Dermis lymphatic vessel endothelial cell (primary cell): ENCODE results near the gene ISG20L2. TPM values are rescaled to one million over a fixed set of nuclear protein-coding genes. Genes with fewer than 3 reads are reported as not detected.

Experiments used
- total RNA-seq: library from RNA; depleted of rRNA; stranded (reverse); fragments of >200 nt; gene quantifications from 2 replicates; pipeline ENCODE4 v1.2.1, GENCODE V29; 2014

The ISG20L2 gene
- total RNA-seq: 5.6 and 7.9 TPM in 2 replicates

GRCh38 chr1:156728599-156729462 lies at the start of gene ISG20L2:
TSS of gene ISG20L2 (minus strand) at chr1:156728766. CDS start at chr1:156727652, 1,114 bp downstream.

GRCh38 chr1:156767101-156767878 lies 38.7 kb upstream of the ISG20L2 start, which contains the start of gene PRCC:
TSS of gene PRCC (plus strand) at chr1:156767535. CDS start at chr1:156767772, 237 bp downstream.

GRCh38 chr1:156751451-156751756 lies 22.8 kb upstream of the ISG20L2 start, which contains the start of gene HDGF:
TSS of gene HDGF (minus strand) at chr1:156751675. CDS start at chr1:156751429, 246 bp downstream.

GRCh38 chr1:156740741-156741480 lies 12.3 kb upstream of the ISG20L2 start, which contains the start of gene MRPL24:
TSS of gene MRPL24 (minus strand) at chr1:156741088. CDS start at chr1:156738704, 2,384 bp downstream.

GRCh38 chr1:156727926-156728598 lies 504 bp downstream of the ISG20L2 start, which contains the start of gene METTL25B:
TSS of gene METTL25B (plus strand) at chr1:156728469. CDS start at chr1:156729105, 636 bp downstream.

GRCh38 chr1:156705321-156705917 lies 23.1 kb downstream of the ISG20L2 start, which contains the start of gene CRABP2:
TSS of gene CRABP2 (minus strand) at chr1:156705583. CDS start at chr1:156705446, 137 bp downstream.

GRCh38 chr1:156676820-156677615 lies 51.5 kb downstream of the ISG20L2 start, which contains the start of gene NES:
TSS of gene NES (minus strand) at chr1:156677407. CDS start at chr1:156677264, 143 bp downstream.

Other genes starting within 250 kb of the ISG20L2 start
- 4.6 and 6.8 TPM in 2 replicates for gene MEF2D, start 228.0 kb downstream of the ISG20L2 start, total RNA-seq
- gene IQGAP3, start 156.2 kb downstream of the ISG20L2 start, total RNA-seq: 2.4 and 2.8 TPM in 2 replicates
- gene TTC24, start 149.0 kb downstream of the ISG20L2 start, total RNA-seq: not detected in 2 replicates
- gene NAXE, start 137.0 kb downstream of the ISG20L2 start, total RNA-seq: 39.1 and 42.6 TPM in 2 replicates
- 9.8 and 15.8 TPM in 2 replicates for gene GPATCH4, start 127.3 kb downstream of the ISG20L2 start, total RNA-seq
- under 0.01 TPM in 1 of 2 replicates, not detected in the other for gene HAPLN2, start 109.4 kb downstream of the ISG20L2 start, total RNA-seq
- gene BCAN, start 86.6 kb downstream of the ISG20L2 start, total RNA-seq: not detected in 2 replicates
- 22.0 and 36.2 TPM in 2 replicates for gene NES, start 51.4 kb downstream of the ISG20L2 start, total RNA-seq
- not detected in 2 replicates for gene CRABP2, start 23.2 kb downstream of the ISG20L2 start, total RNA-seq
- 8.3 and 12.1 TPM in 2 replicates for gene METTL25B, start 297 bp downstream of the ISG20L2 start, total RNA-seq
- 29.9 and 31.7 TPM in 2 replicates for gene MRPL24, start 12.3 kb upstream of the ISG20L2 start, total RNA-seq
- gene HDGF, start 22.9 kb upstream of the ISG20L2 start, total RNA-seq: 86.1 and 98.6 TPM in 2 replicates
- gene PRCC, start 38.8 kb upstream of the ISG20L2 start, total RNA-seq: 9.6 and 11.3 TPM in 2 replicates
- not detected in 2 replicates for gene SH2D2A, start 88.1 kb upstream of the ISG20L2 start, total RNA-seq
- gene INSRR, start 130.4 kb upstream of the ISG20L2 start, total RNA-seq: not detected in 2 replicates
- gene NTRK1, start 132.1 kb upstream of the ISG20L2 start, total RNA-seq: not detected in 2 replicates
- 16.5 and 19.1 TPM in 2 replicates for gene PEAR1, start 165.0 kb upstream of the ISG20L2 start, total RNA-seq
- 0.11 and 0.43 TPM in 2 replicates for gene LRRC71, start 191.9 kb upstream of the ISG20L2 start, total RNA-seq